RWPE2 (cell line): ENCODE measurements around the gene KLF17.

Experiments used
- ATAC-seq: fragments of 200-7000 bp; cut with Tn5 transposase; 3 replicates; pipeline ENCODE4 v1.9.1; 2021; ENCODE audit warnings: low read depth
- DNase-seq: peaks from one replicate; pipeline ENCODE4 v3.0.0-alpha.2; 2020; ENCODE audit warnings: low spot score
- H3K27ac ChIP-seq: fragments of 450-650 bp; 2 replicates; pipeline ENCODE4 v1.5.1; 2017; ENCODE audit warnings: mild to moderate bottlenecking; ENCODE audit not compliant: poor library complexity, severe bottlenecking
- H3K27me3 ChIP-seq: fragments of 250-450 bp; sonication (Bioruptor Pico); 2 replicates; pipeline ENCODE4 v1.5.1; 2021; ENCODE audit warnings: mild to moderate bottlenecking, moderate library complexity; ENCODE audit not compliant: insufficient read depth, poor library complexity, severe bottlenecking
- H3K36me3 ChIP-seq: fragments of 250-450 bp; sonication (Bioruptor Pico); 2 replicates; pipeline ENCODE4 v1.5.1; 2020; ENCODE audit warnings: low read depth, mild to moderate bottlenecking, moderate library complexity
- H3K4me1 ChIP-seq: fragments of 250-450 bp; sonication (Bioruptor Pico); 2 replicates; pipeline ENCODE4 v1.5.1; 2021; ENCODE audit warnings: mild to moderate bottlenecking, moderate library complexity; ENCODE audit not compliant: insufficient read depth, poor library complexity, severe bottlenecking
- H3K4me3 ChIP-seq: fragments of 250-450 bp; sonication (Bioruptor Pico); 2 replicates; pipeline ENCODE4 v1.5.1; 2021; ENCODE audit warnings: mild to moderate bottlenecking, moderate library complexity; ENCODE audit not compliant: severe bottlenecking
- H3K9me3 ChIP-seq: fragments of 250-450 bp; sonication (Bioruptor Pico); 2 replicates; pipeline ENCODE4 v1.5.1; 2021; ENCODE audit warnings: mild to moderate bottlenecking, moderate library complexity; ENCODE audit not compliant: severe bottlenecking
- CTCF ChIP-seq: fragments of 450-650 bp; IDR thresholded peaks from one replicate; pipeline ENCODE4 v1.5.1; 2017; ENCODE audit warnings: mild to moderate bottlenecking, moderate library complexity; ENCODE audit not compliant: poor library complexity, severe bottlenecking

Gene KLF17

DNA sequence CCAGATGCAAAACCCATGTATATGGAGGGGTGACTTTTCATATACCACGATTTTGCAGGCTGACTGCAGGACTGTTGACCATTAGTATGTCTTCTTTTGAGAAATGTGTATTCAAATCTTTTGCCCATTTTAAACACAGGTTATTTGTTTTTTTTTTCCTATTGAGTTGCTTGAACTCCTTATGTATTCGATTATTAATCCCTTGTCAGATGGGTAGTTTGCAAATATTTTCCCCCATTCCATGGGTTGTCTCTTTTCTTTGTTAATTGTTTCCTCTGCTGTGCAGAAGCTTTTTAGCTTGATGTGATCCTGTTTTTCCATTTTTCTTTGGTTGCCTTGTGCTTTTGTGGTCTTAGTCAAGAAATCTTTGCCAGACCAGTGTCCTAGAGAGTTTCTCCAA, 24.6 kb upstream of the KLF17 start:
- Histone ChIP-seq H3K27me3 (no peaks in the 10 kb centered on the region), H3K4me3 (no peak overlapping the region), H3K27ac (no peak overlapping the region), H3K36me3 (no peaks in the 10 kb centered on the region), H3K4me1 (no peaks in the 10 kb centered on the region), H3K9me3 (no peaks in the 10 kb centered on the region)
- DNase-seq: no peak
- TF ChIP-seq CTCF: no peak
- no peak for ATAC-seq

- DNase-seq: no peak
- no peak for ATAC-seq
- H3K36me3 ChIP-seq: no peaks in the 10 kb centered on the region
- no peak for TF ChIP-seq CTCF
- no peak overlapping the region for H3K4me3 ChIP-seq
- H3K27me3 ChIP-seq: no peaks in the 10 kb centered on the region
- H3K4me1 ChIP-seq: no peaks in the 10 kb centered on the region
- no peaks in the 10 kb centered on the region for H3K9me3 ChIP-seq
- H3K27ac ChIP-seq: no peak overlapping the region
Measured at GRCh38 chr1:44100183-44100868, 18.3 kb upstream of the KLF17 start.

- ATAC-seq (no peak), DNase-seq (no peak)
- Histone ChIP-seq H3K9me3 (no peaks in the 10 kb centered on the region), H3K27ac (no peak overlapping the region), H3K4me3 (no peak overlapping the region), H3K4me1 (no peaks in the 10 kb centered on the region), H3K36me3 (no peaks in the 10 kb centered on the region), H3K27me3 (no peaks in the 10 kb centered on the region)
- no peak for TF ChIP-seq CTCF
Measured at GRCh38 chr1:44101328-44101727, 17.3 kb upstream of the KLF17 start.

GRCh38 chr1:44103270-44104131, 15.1 kb upstream of the KLF17 start:
- no peaks in the 10 kb centered on the region for H3K4me1 ChIP-seq
- no peak overlapping the region for H3K4me3 ChIP-seq
- H3K9me3 ChIP-seq: no peaks in the 10 kb centered on the region
- H3K27ac ChIP-seq: no peak overlapping the region
- DNase-seq: peak; percentile 62
- no peak for TF ChIP-seq CTCF
- H3K27me3 ChIP-seq: no peaks in the 10 kb centered on the region
- ATAC-seq: no peak
- H3K36me3 ChIP-seq: no peaks in the 10 kb centered on the region

GRCh38 chr1:44105810-44106209, 12.8 kb upstream of the KLF17 start:
- H3K9me3 ChIP-seq: no peaks in the 10 kb centered on the region
- no peaks in the 10 kb centered on the region for H3K27me3 ChIP-seq
- ATAC-seq: no peak
- no peak for TF ChIP-seq CTCF
- no peak overlapping the region for H3K4me3 ChIP-seq
- no peaks in the 10 kb centered on the region for H3K36me3 ChIP-seq
- no peak for DNase-seq
- no peak overlapping the region for H3K27ac ChIP-seq
- H3K4me1 ChIP-seq: no peaks in the 10 kb centered on the region
